Measurements from ENCODE around the gene ARHGAP42.

GRCh38 chr11:100815787-100816330, 128.8 kb downstream of the ARHGAP42 start:
- TF ChIP-seq POLR2A (IDR thresholded peaks at IDR 0.05; ENCODE audit: extremely low read depth, insufficient read length) (no peak), CTCF (IDR thresholded peaks at IDR 0.05; ENCODE audit: low read depth, low read length) (no peak), MYC (IDR thresholded peaks at IDR 0.05; ENCODE audit: low read depth, low read length) (no peak)
